HepG2 (cell line): Measurements from ENCODE around the gene INTS1. TPM values are rescaled to one million over a fixed set of nuclear protein-coding genes. Genes with fewer than 3 reads are reported as not detected.

Experiments used
- ZHX2 ChIP-seq, 2 experiments: sonication (generic) in 1 of 2; formaldehyde crosslinking in 1 of 2; IDR thresholded peaks; 2 replicates each; pipeline versions ENCODE4 v1.6.1 to v1.9.0; 2014 to 2022; ENCODE audit warnings: antibody characterized with exemption in 1 of 2, borderline replicate concordance in 1 of 2, inconsistent platforms in 1 of 2, low read depth in 1 of 2, missing genetic modification reagents in 1 of 2
- ZNF574 ChIP-seq: sonication (generic); formaldehyde crosslinking; IDR thresholded peaks from 2 replicates; pipeline ENCODE4 v1.4.0; 2020; ENCODE audit warnings: missing genetic modification reagents
- polyA plus RNA-seq, 8 experiments: library from polyadenylated mRNA; depleted of rRNA in 3 of 8; stranded (reverse) in 7 of 8; unstranded in 1 of 8; fragments of >200 nt; fragmentation: Illumina TruSeq in 4 of 8; extraction: Trizol in 4 of 8; gene quantifications; 2 replicates each; pipeline versions ENCODE4 v1.2.1 to v1.2.3, GENCODE V29; 2011 to 2016; ENCODE audit warnings: low read depth in 4 of 8, missing spikeins in 1 of 8, mixed read lengths in 1 of 8; ENCODE audit not compliant: insufficient read depth in 1 of 8
- total RNA-seq, 5 experiments: library from RNA; depleted of rRNA; stranded (reverse); fragments of >200 nt; fragmentation: Illumina TruSeq; extraction: Trizol; gene quantifications; 2 replicates each; pipeline ENCODE4 v1.2.3, GENCODE V29; 2016; ENCODE audit warnings: low read depth in 1 of 5

The INTS1 gene
- total and polyA plus RNA-seq, 2 of the 13 experiments (the other 11 are each of a cell fraction or from before 2014, with no cell fraction given) = 13.7 to 29.0 TPM

- peak; percentile 34; the same call in 1 of the 2 replicates for TF ChIP-seq ZHX2 (IDR thresholded peaks at IDR 0.05; ENCODE audit: low read depth)
- TF ChIP-seq ZHX2 (CRISPR knock-in tag; IDR thresholded peaks at IDR 0.05; ENCODE audit: borderline replicate concordance) = no peak
- TF ChIP-seq ZNF574 (CRISPR knock-in tag) = peak; percentile 38; the same call in 1 of the 2 replicates
Measured at GRCh38 chr7:1460821-1461645, 43.2 kb downstream of the INTS1 start (continued).
